HG02943 (cell line): ENCODE measurements around the gene PABPC1L.

Experiments used
- ATAC-seq: cut with Tn5 transposase; IDR thresholded peaks from one replicate; pipeline ENCODE4 v1.9.1; 2021; ENCODE audit warnings: mild to moderate bottlenecking, low read depth, moderate library complexity; ENCODE audit not compliant: unreplicated experiment

PABPC1L gene

GRCh38 chr20:44900231-44900854 lies 9.5 kb upstream of the PABPC1L start:
- ATAC-seq = no peak

GRCh38 chr20:44901974-44902373 lies 7.9 kb upstream of the PABPC1L start:
- ATAC-seq = no peak

- no peak for ATAC-seq
These were observed 5.5 kb upstream of the PABPC1L start for GRCh38 chr20:44904377-44904776.

GRCh38 chr20:44908987-44909871 lies 631 bp upstream of the PABPC1L start:
- no peak for ATAC-seq

- ATAC-seq = no peak
These were observed 916 bp downstream of the PABPC1L start for GRCh38 chr20:44910690-44911262.

- ATAC-seq = no peak
These were observed 1.5 kb downstream of the PABPC1L start for GRCh38 chr20:44911264-44911921.

GRCh38 chr20:44912189-44912588 lies 2.3 kb downstream of the PABPC1L start:
- no peak for ATAC-seq

GRCh38 chr20:44914924-44915323 lies 5.1 kb downstream of the PABPC1L start:
- ATAC-seq = no peak

- no peak for ATAC-seq
These were observed 6.7 kb downstream of the PABPC1L start for GRCh38 chr20:44916586-44916985.

- no peak for ATAC-seq
These were observed 7.5 kb downstream of the PABPC1L start for GRCh38 chr20:44917399-44917798.

GRCh38 chr20:44918342-44918741 lies 8.5 kb downstream of the PABPC1L start:
- ATAC-seq = no peak

- ATAC-seq = no peak
These were observed 8.9 kb downstream of the PABPC1L start for GRCh38 chr20:44918761-44919160.

GRCh38 chr20:44921447-44921846 lies 11.6 kb downstream of the PABPC1L start:
- no peak for ATAC-seq

GRCh38 chr20:44924541-44924940 lies 14.7 kb downstream of the PABPC1L start:
- no peak for ATAC-seq

GRCh38 chr20:44928595-44928994 lies 18.7 kb downstream of the PABPC1L start:
- ATAC-seq = no peak

GRCh38 chr20:44930517-44931168 lies 20.8 kb downstream of the PABPC1L start:
- no peak for ATAC-seq

- ATAC-seq = no peak
These were observed 22.1 kb downstream of the PABPC1L start for GRCh38 chr20:44931911-44932310.

- ATAC-seq = no peak
These were observed 23.1 kb downstream of the PABPC1L start for GRCh38 chr20:44932916-44933315.

GRCh38 chr20:44936510-44936909 lies 26.6 kb downstream of the PABPC1L start:
- no peak for ATAC-seq

GRCh38 chr20:44938637-44939036 lies 28.8 kb downstream of the PABPC1L start:
- ATAC-seq = no peak
